ENCODE results near the gene CLASP2. TPM values are rescaled to one million over a fixed set of nuclear protein-coding genes. Genes with fewer than 3 reads are reported as not detected.

The CLASP2 gene
- total RNA-seq, 2 experiments from 2014 or later: 63.4 to 73.1 TPM

DNA sequence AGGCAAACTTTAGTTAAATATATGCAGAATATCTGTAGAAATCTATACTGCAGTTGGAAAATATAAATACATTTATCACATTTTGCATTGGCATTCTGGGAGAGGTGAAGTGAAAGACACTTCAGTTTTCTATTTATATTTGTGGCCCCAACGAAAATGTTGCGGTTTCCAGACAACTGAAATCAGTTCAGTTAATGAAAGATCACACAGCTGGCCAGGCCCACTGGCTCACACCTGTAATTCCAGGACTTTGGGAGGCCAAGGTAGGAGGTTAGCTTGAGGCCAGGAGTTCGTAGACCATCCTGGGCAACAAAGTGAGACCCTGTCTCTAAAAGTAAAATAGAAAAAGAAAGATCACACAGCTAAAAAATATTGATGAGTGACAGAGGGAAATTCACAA is 11.9 kb upstream of the CLASP2 start:
- Mint-ChIP-seq H3K27ac (no peak overlapping the region), H3K36me3 (ENCODE audit: low read depth) (no peaks in the 10 kb centered on the region), H3K4me3 (no peak overlapping the region), H3K4me1 (ENCODE audit: low read depth) (no peaks in the 10 kb centered on the region), H3K9me3 (peaks cover 10% of the 10 kb centered on the region), H3K27me3 (peaks cover 5% of the 10 kb centered on the region)
- ATAC-seq (ENCODE audit: poor library complexity) (no peak), DNase-seq (no peak)
- intact Hi-C loops (cut with DNase I, micrococcal nuclease): no loop called here
- no peaks in the 10 kb centered on the region for H3K4me1 ChIP-seq (ENCODE audit: insufficient read depth, low read length)
- no peak overlapping the region for H3K4me3 ChIP-seq (ENCODE audit: low read length)
- TF ChIP-seq, protein P1, sequence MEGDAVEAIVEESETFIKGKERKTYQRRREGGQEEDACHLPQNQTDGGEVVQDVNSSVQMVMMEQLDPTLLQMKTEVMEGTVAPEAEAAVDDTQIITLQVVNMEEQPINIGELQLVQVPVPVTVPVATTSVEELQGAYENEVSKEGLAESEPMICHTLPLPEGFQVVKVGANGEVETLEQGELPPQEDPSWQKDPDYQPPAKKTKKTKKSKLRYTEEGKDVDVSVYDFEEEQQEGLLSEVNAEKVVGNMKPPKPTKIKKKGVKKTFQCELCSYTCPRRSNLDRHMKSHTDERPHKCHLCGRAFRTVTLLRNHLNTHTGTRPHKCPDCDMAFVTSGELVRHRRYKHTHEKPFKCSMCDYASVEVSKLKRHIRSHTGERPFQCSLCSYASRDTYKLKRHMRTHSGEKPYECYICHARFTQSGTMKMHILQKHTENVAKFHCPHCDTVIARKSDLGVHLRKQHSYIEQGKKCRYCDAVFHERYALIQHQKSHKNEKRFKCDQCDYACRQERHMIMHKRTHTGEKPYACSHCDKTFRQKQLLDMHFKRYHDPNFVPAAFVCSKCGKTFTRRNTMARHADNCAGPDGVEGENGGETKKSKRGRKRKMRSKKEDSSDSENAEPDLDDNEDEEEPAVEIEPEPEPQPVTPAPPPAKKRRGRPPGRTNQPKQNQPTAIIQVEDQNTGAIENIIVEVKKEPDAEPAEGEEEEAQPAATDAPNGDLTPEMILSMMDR (IDR thresholded peaks at IDR 0.05): no peak
- no peaks in the 10 kb centered on the region for H3K36me3 ChIP-seq (ENCODE audit: insufficient read depth, low read length)
- H3K27ac ChIP-seq (ENCODE audit: low read depth in 1 of 2, low read length in 2 of 2): no peak overlapping the region
- ChIA-PET POLR2A (no interaction called here), CTCF (interaction anchor here (1.3 kb wide), 1 partner anchor 57 kb away, joined by 4 read pairs; no protein-coding TSS in a partner anchor)
- H3K27me3 ChIP-seq (ENCODE audit: control insufficient read depth in 1 of 2, insufficient read depth in 2 of 2, low read length in 2 of 2): no peaks in the 10 kb centered on the region
- peaks cover 0 to 6% of the 10 kb centered on the region in 2 experiments for H3K9me3 ChIP-seq (ENCODE audit: control insufficient read depth in 1 of 2, insufficient read depth in 1 of 2, low read length in 2 of 2)

DNA sequence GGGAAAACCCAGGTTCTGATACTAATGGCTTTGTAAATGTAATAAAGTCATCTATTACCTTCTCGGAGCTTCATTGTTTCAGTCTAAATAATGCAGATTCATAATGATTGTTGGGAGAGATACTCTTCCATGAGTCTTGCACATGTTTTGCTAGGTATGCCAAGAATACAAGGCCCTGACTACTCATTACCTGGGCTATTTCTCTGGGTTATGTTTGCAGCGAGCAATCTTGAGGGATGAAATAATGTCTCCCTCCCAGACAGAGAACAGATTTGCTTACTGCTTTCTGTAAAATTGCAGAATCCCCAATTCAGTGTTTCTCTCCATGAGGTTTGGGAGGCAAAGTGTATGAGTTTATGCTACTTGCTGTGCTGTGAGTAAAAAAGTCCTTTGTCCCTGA is 6.2 kb upstream of the CLASP2 start:
- ATAC-seq (ENCODE audit: poor library complexity): no peak
- ChIA-PET POLR2A (no interaction called here), CTCF (no interaction called here)
- TF ChIP-seq, protein P1 (IDR thresholded peaks at IDR 0.05): no peak
- H3K4me3 ChIP-seq (ENCODE audit: low read length): no peak overlapping the region
- no peak for DNase-seq
- no peaks in the 10 kb centered on the region for H3K4me1 ChIP-seq (ENCODE audit: insufficient read depth, low read length)
- no peak overlapping the region for H3K27ac ChIP-seq (ENCODE audit: low read depth in 1 of 2, low read length in 2 of 2)
- Mint-ChIP-seq H3K36me3 (ENCODE audit: low read depth) (no peaks in the 10 kb centered on the region), H3K27ac (no peak overlapping the region), H3K4me1 (ENCODE audit: low read depth) (no peaks in the 10 kb centered on the region), H3K9me3 (no peaks in the 10 kb centered on the region), H3K27me3 (peaks cover 5% of the 10 kb centered on the region), H3K4me3 (no peak overlapping the region)
- intact Hi-C loops (cut with DNase I, micrococcal nuclease): no loop called here
- no peaks in the 10 kb centered on the region for H3K36me3 ChIP-seq (ENCODE audit: insufficient read depth, low read length)
- H3K9me3 ChIP-seq (ENCODE audit: control insufficient read depth in 1 of 2, insufficient read depth in 1 of 2, low read length in 2 of 2): no peaks in the 10 kb centered on the region
- peaks cover 0 to 2% of the 10 kb centered on the region in 2 experiments for H3K27me3 ChIP-seq (ENCODE audit: control insufficient read depth in 1 of 2, insufficient read depth in 2 of 2, low read length in 2 of 2)

DNA sequence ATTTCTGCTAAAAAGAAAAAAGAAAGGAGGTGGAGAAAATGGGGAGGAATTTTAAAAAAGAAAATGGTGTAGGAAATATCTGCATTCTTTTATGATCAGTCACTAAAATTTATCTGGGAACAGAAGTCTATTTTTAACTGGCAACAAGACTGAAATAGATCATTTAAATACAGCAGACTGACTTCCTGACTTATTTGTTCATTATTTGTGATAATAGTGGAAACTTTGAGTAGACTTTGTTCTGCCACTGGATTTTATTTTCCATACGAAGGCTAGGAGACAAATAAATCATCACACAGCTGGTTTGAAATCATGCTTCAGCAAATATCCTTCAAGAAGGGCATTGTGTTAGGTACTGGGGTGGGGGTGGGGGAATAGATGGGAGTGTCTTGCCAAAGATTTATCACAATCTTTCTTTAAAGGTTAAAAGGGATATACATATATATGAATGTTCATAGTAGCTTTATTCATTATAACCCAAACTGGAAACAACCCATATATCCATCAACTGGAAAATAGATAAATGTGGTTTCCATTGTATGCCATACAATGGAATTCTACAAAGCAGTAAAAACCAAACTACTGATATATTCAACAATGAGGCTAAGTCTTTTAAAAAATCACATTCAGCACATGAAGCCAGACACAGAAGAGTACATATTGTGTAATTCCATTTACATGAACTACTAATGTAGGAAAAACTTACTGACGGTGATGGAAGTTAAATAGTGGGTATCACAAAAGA is 4.7 kb upstream of the CLASP2 start:
- no peak overlapping the region for H3K27ac ChIP-seq (ENCODE audit: low read depth in 1 of 2, low read length in 2 of 2)
- no peak for ATAC-seq (ENCODE audit: poor library complexity)
- no peak overlapping the region for H3K4me3 Mint-ChIP-seq
- H3K36me3 ChIP-seq (ENCODE audit: insufficient read depth, low read length): no peaks in the 10 kb centered on the region
- no peaks in the 10 kb centered on the region for H3K4me1 ChIP-seq (ENCODE audit: insufficient read depth, low read length)
- H3K36me3 Mint-ChIP-seq (ENCODE audit: low read depth): peaks cover 5% of the 10 kb centered on the region
- no peak for DNase-seq
- no peaks in the 10 kb centered on the region for H3K4me1 Mint-ChIP-seq (ENCODE audit: low read depth)
- ChIA-PET POLR2A (no interaction called here), CTCF (interaction anchor here (0.6 to 0.9 kb wide), 2 partner anchors 77 to 155 kb away, joined by 3 to 4 read pairs; no protein-coding TSS in a partner anchor)
- H3K27me3 ChIP-seq (ENCODE audit: control insufficient read depth in 1 of 2, insufficient read depth in 2 of 2, low read length in 2 of 2): peaks cover 0 to 2% of the 10 kb centered on the region in 2 experiments
- H3K9me3 ChIP-seq (ENCODE audit: control insufficient read depth in 1 of 2, insufficient read depth in 1 of 2, low read length in 2 of 2): no peaks in the 10 kb centered on the region
- H3K4me3 ChIP-seq (ENCODE audit: low read length): no peak overlapping the region
- intact Hi-C loops (cut with DNase I, micrococcal nuclease): no loop called here
- TF ChIP-seq, protein P1 (IDR thresholded peaks at IDR 0.05): no peak
- H3K27ac Mint-ChIP-seq: no peak overlapping the region
- no peaks in the 10 kb centered on the region for H3K9me3 Mint-ChIP-seq
- H3K27me3 Mint-ChIP-seq: peaks cover 5% of the 10 kb centered on the region

All from CD4-positive, alpha-beta T cell (primary cell).